Neuron (in vitro differentiated cells): ENCODE measurements around the gene TET3.

Source experiments
- H2AFZ ChIP-seq: one replicate; pipeline ENCODE4 v1.6.1; 2013; ENCODE audit warnings: low read depth, mild to moderate bottlenecking, inconsistent platforms, low read length, moderate library complexity
- H3K27me3 ChIP-seq: one replicate; pipeline ENCODE4 v1.6.1; 2013; ENCODE audit warnings: low read length; ENCODE audit not compliant: insufficient read depth
- H3K36me3 ChIP-seq: one replicate; pipeline ENCODE4 v1.6.1; 2013; ENCODE audit warnings: low read length; ENCODE audit not compliant: insufficient read depth
- H3K4me1 ChIP-seq: one replicate; pipeline ENCODE4 v1.6.1; 2013; ENCODE audit warnings: low read length; ENCODE audit not compliant: insufficient read depth
- H3K4me3 ChIP-seq: 2 replicates; pipeline ENCODE4 v1.5.1; 2013; ENCODE audit warnings: mild to moderate bottlenecking, low read length, moderate library complexity
- H3K9me3 ChIP-seq: one replicate; pipeline ENCODE4 v1.6.1; 2013; ENCODE audit warnings: low read length

The TET3 gene

GRCh38 chr2:74007711-74008110 lies 23.0 kb downstream of the TET3 start:
- Histone ChIP-seq H3K4me3 (no peak overlapping the region), H3K27me3 (no peaks in the 10 kb centered on the region), H2AFZ (no peak overlapping the region), H3K9me3 (no peaks in the 10 kb centered on the region), H3K4me1 (peaks cover 44% of the 10 kb centered on the region), H3K36me3 (peaks cover 26% of the 10 kb centered on the region)

- no peaks in the 10 kb centered on the region for H3K27me3 ChIP-seq
- no peaks in the 10 kb centered on the region for H3K9me3 ChIP-seq
- peaks cover 26% of the 10 kb centered on the region for H3K36me3 ChIP-seq
- no peak overlapping the region for H3K4me3 ChIP-seq
- peaks cover 39% of the 10 kb centered on the region for H3K4me1 ChIP-seq
- H2AFZ ChIP-seq: no peak overlapping the region
These were observed 24.2 kb downstream of the TET3 start for GRCh38 chr2:74008761-74009395.

DNA sequence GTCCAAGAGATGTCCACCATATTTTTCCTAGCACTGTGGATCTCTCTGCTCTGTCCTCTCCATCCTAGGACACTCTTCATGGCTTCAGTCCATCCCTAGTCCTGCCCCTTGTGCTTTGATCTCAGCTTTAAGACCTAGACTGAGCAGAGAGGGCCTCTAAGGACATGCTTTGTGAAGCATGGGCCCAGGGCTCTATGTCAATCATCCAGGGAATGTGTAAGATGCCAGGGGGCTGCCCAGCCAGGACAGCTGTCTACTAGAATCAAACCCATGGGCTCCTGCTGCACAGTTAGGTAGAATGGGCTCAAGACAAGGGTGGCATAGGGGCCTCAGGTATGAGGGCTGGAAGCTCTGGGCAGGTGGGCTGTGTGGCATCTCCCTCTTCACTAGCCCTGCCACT lies 24.9 kb downstream of the TET3 start:
- Histone ChIP-seq H3K27me3 (no peaks in the 10 kb centered on the region), H3K4me3 (no peak overlapping the region), H3K36me3 (peaks cover 26% of the 10 kb centered on the region), H3K9me3 (no peaks in the 10 kb centered on the region), H3K4me1 (peaks cover 32% of the 10 kb centered on the region), H2AFZ (no peak overlapping the region)

- H3K4me1 ChIP-seq: peaks cover 27% of the 10 kb centered on the region
- H2AFZ ChIP-seq: no peak overlapping the region
- H3K9me3 ChIP-seq: no peaks in the 10 kb centered on the region
- peaks cover 23% of the 10 kb centered on the region for H3K36me3 ChIP-seq
- no peak overlapping the region for H3K4me3 ChIP-seq
- no peaks in the 10 kb centered on the region for H3K27me3 ChIP-seq
These were observed 25.4 kb downstream of the TET3 start for GRCh38 chr2:74010087-74010541.

- Histone ChIP-seq H3K27me3 (no peaks in the 10 kb centered on the region), H3K4me1 (peaks cover 23% of the 10 kb centered on the region), H3K9me3 (no peaks in the 10 kb centered on the region), H2AFZ (no peak overlapping the region), H3K36me3 (peaks cover 14% of the 10 kb centered on the region), H3K4me3 (no peak overlapping the region)
These were observed 26.5 kb downstream of the TET3 start for GRCh38 chr2:74011246-74011645.

DNA sequence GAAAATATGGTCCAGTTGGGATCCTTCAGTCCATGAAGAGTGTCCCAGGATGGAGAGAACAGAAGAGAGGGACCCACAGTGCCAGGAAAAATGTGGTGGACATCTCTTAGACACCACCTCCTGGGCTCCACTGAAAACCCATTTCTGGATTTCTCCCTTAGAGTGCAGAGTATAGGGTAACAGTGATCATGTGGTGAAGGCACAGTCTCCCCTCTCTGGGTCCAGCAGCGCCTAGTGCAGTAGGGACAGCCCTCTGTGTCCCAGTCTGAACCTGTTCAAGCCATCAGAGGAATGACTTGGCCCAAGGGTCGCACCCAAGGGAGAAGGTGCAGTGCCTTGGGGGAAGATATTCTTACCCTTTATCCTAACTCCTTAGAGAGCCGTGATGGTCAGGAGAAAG lies 30.1 kb downstream of the TET3 start:
- no peaks in the 10 kb centered on the region for H3K9me3 ChIP-seq

DNA sequence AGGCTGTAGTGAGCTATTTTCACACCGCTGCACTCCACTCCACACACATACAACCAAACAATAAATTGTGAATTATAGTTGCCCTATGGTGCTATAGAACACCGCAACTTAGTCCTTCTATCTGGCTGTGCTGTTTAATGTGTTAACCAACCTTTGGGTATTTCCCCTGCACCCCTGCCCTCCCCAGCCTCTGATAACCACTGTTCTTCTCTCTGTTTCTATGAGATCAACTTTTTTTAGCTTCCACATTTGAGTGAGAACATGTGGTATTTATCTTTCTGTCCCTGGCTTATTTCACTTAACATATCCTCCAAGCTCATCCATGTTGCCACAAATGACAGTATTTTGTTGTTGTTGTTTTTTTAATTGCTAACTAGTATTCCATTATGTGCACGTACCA lies 32.5 kb downstream of the TET3 start:
- Histone ChIP-seq H3K9me3 (no peaks in the 10 kb centered on the region), H3K4me3 (no peak overlapping the region), H2AFZ (no peak overlapping the region), H3K4me1 (no peaks in the 10 kb centered on the region), H3K36me3 (peaks cover 9% of the 10 kb centered on the region), H3K27me3 (no peaks in the 10 kb centered on the region)

More for the DNA sequence above, 30.1 kb downstream of the TET3 start:
- no peak overlapping the region for H3K4me3 ChIP-seq
- no peak overlapping the region for H2AFZ ChIP-seq
- H3K36me3 ChIP-seq: peaks cover 12% of the 10 kb centered on the region
- no peaks in the 10 kb centered on the region for H3K27me3 ChIP-seq
- no peaks in the 10 kb centered on the region for H3K4me1 ChIP-seq

DNA sequence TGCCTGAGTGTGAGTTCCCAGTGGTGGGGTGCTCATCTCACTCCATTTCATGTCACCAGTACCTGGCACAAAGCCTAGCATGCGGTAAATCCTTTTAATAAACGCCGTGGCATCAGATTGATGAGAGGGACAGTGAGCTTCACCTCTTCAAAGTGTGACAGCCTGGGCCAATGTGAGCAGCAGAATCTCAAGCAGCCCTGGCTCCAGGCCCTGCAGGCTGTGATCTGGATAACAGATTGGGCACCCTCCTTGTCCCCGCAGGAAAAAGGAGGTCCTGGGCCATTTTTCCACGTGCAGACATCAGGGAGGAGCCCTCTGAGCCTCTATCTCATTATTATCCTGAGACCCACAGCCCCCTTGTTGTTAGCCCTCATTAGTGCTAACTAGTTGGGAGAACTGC lies 34.8 kb downstream of the TET3 start:
- Histone ChIP-seq H3K9me3 (no peaks in the 10 kb centered on the region), H3K36me3 (peaks cover 6% of the 10 kb centered on the region), H3K4me1 (no peaks in the 10 kb centered on the region), H2AFZ (no peak overlapping the region), H3K27me3 (no peaks in the 10 kb centered on the region), H3K4me3 (no peak overlapping the region)

DNA sequence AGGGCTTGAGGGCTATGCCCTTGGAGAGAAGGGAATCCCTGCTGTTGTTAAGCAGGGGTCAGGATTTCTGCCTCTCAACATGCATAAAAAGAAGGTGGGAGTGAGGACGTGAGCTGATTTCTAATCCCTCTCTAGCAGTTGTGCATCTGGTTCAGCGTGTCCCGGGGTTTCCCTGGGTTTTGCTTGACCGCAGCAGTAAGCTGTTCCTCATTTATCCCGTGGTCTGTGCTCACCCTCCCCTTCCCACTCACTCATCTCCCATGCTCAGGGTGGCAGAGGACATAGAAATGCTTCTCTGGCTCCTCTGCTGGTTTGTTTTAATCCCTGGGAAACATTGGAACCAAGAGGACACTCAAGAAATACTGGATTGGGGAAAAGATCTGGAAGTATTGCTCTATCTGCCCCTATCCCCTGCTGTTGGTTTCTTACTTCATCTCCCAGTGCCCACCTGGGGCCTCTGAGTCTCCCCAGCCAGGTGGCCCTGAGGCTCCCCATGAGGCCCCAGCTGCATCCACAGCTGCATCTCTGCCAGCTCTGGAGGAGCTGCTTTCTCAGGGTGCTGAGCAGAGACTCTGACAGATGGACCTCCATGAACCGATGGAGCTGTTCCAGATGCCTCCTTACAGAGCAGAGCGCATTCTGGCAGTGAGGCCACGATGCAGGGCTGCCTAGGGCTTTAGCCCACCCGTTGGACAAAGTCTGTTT lies 36.1 kb downstream of the TET3 start:
- Histone ChIP-seq H3K36me3 (peaks cover 6% of the 10 kb centered on the region), H3K27me3 (no peaks in the 10 kb centered on the region), H3K4me3 (no peak overlapping the region), H2AFZ (no peak overlapping the region), H3K4me1 (no peaks in the 10 kb centered on the region), H3K9me3 (no peaks in the 10 kb centered on the region)

DNA sequence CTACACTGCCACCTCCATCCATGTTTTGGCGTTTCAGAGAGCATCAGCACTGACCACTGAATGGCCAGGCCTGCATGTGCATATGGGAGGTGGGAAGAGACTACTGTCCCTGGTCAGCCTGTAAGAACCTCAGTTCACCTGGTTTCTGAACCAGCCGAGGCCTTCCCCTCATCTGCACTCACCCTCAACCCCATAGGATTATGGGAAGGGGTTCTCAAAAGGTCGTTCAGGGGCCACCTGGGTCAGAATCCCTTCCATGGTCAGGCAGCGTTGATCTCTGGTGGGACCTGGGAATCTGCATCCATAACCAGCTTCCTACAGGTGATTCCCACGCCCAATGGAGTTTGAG lies 36.7 kb downstream of the TET3 start:
- H3K36me3 ChIP-seq: peaks cover 6% of the 10 kb centered on the region
- H2AFZ ChIP-seq: no peak overlapping the region
- no peak overlapping the region for H3K4me3 ChIP-seq
- H3K9me3 ChIP-seq: no peaks in the 10 kb centered on the region
- no peaks in the 10 kb centered on the region for H3K27me3 ChIP-seq
- H3K4me1 ChIP-seq: no peaks in the 10 kb centered on the region

GRCh38 chr2:74024216-74024615 lies 39.5 kb downstream of the TET3 start:
- H2AFZ ChIP-seq: no peak overlapping the region
- H3K9me3 ChIP-seq: no peaks in the 10 kb centered on the region
- H3K4me3 ChIP-seq: no peak overlapping the region
- peaks cover 5% of the 10 kb centered on the region for H3K4me1 ChIP-seq
- H3K36me3 ChIP-seq: peaks cover 3% of the 10 kb centered on the region
- no peaks in the 10 kb centered on the region for H3K27me3 ChIP-seq

DNA sequence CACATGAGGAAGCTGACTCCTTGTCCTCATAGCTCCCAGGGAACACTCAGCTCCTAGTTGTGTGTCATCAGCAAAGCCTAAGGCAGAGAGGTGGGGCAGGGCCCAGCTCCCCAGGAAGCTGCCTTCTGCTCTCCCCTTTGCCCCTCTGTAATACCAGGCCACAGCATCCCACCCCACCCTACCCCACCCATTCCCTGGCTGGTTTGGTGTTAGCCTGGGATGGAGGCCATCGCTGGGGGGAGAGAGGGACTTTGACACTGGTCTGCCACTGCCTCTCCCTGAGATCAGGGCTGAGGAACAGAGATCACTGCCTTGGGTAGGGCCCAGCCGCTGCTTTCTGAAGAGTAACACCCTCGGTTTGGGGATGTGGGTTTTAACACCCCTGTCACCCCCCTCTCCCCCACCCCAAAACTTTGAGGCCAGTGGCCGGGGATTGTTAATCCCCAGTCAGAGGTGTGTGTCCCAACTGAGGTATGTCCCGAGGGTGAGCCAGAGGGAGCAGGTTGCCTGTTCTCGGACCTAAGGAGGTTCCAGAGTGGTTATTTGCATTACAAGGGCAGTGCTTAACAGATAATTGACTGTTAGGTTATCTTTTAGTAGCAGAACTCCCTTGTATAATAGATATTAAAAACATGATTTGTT lies 41.4 kb downstream of the TET3 start:
- Histone ChIP-seq H3K27me3 (no peaks in the 10 kb centered on the region), H2AFZ (no peak overlapping the region), H3K4me1 (peaks cover 16% of the 10 kb centered on the region), H3K4me3 (no peak overlapping the region), H3K9me3 (no peaks in the 10 kb centered on the region), H3K36me3 (no peaks in the 10 kb centered on the region)

DNA sequence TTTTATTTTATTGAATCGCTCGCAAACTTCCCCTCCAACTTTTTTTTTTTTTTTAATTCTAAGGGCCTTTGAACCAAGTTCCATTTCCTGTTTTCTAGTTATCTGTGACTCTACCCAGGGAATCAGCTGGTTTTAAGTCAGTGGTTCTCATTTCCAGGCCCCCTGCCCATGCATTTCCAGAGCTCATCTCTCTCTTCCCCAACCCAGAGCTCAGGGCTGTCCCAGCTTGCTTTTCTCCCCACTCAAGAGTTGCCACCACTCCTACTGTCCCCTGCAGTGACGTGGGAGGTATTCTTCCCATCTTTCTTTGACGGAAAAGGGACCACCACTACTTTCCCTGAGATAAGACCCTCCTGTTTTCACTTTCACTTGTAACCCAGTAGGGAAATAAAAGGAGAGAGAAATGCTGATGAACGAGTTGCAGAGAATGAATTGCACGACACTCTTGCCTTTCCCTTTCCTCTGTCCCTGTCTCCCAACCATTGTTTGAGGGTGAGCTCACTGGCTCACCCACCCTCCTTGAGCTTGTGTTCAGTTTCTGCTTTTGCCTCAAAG lies 42.1 kb downstream of the TET3 start:
- no peak overlapping the region for H2AFZ ChIP-seq
- no peaks in the 10 kb centered on the region for H3K9me3 ChIP-seq
- H3K27me3 ChIP-seq: no peaks in the 10 kb centered on the region
- no peak overlapping the region for H3K4me3 ChIP-seq
- no peaks in the 10 kb centered on the region for H3K36me3 ChIP-seq
- peaks cover 23% of the 10 kb centered on the region for H3K4me1 ChIP-seq
